AG09319 (cell line): ENCODE measurements around the gene SERPINA1.
"Not testable (repeated sequence)": the region's sequence is repeated elsewhere in the genome, so short reads cannot be mapped to it uniquely, and the experiment has no call there.

Experiments used
- DNase-seq: peaks from one replicate; pipeline ENCODE4 v3.0.0-alpha.2; 2010; ENCODE audit warnings: low read depth; ENCODE audit errors: extremely low read depth
- CTCF ChIP-seq: IDR thresholded peaks from 2 replicates; pipeline ENCODE4 v1.5.1; 2011; ENCODE audit warnings: low read depth, mild to moderate bottlenecking, inconsistent platforms, low read length, moderate library complexity

The SERPINA1 gene

GRCh38 chr14:94374116-94374515 is 14.3 kb downstream of the SERPINA1 start:
- DNase-seq: no peak
- no peak for TF ChIP-seq CTCF

GRCh38 chr14:94373708-94374107 is 14.7 kb downstream of the SERPINA1 start:
- DNase-seq: peak; percentile 91
- TF ChIP-seq CTCF: no peak

- TF ChIP-seq CTCF: no peak; the same call in 1 of the 2 replicates
- DNase-seq: no peak
Measured at GRCh38 chr14:94372021-94372605, 16.3 kb downstream of the SERPINA1 start.

GRCh38 chr14:94370524-94370910 is 17.9 kb downstream of the SERPINA1 start:
- no peak for DNase-seq
- TF ChIP-seq CTCF: no peak

- not testable (repeated sequence) for DNase-seq
Measured at GRCh38 chr14:94369766-94370523, 18.5 kb downstream of the SERPINA1 start.

- no peak for TF ChIP-seq CTCF
- DNase-seq: no peak
Measured at GRCh38 chr14:94368956-94369355, 19.4 kb downstream of the SERPINA1 start.

GRCh38 chr14:94368243-94368590 is 20.2 kb downstream of the SERPINA1 start:
- no peak for DNase-seq
- no peak for TF ChIP-seq CTCF
